Measurements from ENCODE around the gene CCDC187.

The CCDC187 gene

DNA sequence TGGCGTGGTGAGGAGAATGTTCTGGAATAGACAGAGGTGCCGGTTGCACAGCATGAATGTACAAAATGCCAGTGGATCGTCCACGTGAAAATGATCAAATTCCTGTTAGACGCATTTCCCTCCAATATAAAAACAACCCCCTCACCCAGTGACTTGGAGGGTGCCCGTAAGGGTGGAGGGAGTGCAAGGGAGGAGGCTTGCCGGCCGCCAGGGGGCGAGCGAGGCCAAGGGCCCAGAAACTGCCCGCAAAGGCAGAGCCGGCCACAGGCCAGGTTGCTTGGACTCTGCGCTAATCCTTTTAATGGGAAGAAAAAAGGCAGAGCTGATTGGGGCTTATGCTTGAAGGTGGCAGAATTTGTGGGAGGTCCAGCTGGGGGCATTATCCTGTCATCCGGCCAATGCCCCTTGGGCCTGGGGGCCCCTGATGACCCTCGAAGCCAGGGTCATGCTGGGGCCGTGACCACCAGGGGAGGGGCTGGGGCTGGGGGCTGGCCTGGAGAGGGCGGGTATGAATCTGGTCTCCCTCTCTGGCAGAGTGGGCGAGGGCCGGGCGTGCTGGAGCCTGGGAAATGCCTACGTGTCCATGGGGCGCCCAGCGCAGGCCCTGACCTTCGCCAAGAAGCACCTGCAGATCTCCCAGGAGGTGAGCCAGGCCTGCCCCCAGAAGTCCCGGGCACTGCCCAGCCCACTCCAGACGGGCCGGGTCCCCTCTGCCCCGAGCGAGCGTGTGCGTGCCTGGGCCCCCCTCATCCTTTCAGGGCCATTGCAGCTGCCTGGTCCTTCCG, 35.5 kb upstream of the CCDC187 start:
- DNase-seq: no peak

DNA sequence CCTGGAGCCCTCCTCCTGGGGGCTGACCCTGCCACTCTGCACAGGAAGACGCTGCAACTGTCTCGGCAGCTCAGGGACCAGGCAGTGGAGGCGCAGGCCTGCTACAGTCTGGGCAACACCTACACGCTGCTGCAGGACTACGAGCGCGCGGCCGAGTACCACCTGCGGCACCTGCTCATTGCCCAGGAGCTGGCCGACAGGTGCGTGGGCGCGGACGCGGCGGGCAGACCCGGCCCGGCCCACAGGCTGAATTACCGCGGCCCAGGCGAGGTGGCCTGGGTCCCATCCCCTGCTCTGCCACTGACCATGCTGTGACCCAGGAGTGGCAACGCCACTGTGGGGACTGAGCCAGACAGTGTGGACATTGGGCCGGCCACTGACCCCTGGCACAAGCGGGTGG, 34.6 kb upstream of the CCDC187 start:
- no peak for DNase-seq

GRCh38 chr9:136337416-136338395, 33.8 kb upstream of the CCDC187 start:
- DNase-seq: no peak

GRCh38 chr9:136336881-136337280, 33.0 kb upstream of the CCDC187 start:
- no peak for DNase-seq

DNA sequence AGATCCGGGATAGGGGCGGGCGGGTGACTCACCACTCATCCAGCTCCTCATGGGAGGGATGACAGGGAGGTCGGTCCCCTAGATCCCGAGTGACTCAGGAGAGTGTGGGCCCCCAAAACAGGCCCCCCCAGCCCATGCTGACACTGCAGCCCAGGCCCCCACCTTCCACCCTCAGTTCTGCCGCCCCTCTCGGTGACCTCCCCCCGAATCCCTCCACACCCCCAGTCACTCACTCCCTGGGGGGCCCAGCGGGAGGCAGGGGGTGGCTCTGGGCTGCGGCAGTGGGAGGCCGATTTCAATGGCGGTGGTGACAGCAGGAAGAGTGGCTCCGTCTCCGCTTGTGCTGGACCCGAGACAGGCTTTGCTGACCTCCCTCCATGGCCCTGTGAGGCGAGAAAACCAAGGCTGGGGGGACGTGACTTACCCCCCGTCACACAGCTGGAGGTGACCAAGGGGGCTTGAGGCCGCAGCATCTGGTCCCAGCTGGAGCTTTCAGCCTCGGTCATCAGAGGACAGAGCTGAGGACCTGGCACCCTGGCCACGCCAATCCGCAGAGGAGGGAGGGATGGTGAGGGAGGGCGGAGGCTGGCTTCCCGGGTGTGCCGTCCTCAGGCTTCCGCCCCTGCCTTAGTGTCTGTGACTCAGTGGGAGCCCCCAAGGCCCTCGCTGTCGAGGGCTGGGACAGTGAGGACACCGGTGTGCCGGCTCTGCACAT, 32.4 kb upstream of the CCDC187 start:
- DNase-seq: no peak

DNA sequence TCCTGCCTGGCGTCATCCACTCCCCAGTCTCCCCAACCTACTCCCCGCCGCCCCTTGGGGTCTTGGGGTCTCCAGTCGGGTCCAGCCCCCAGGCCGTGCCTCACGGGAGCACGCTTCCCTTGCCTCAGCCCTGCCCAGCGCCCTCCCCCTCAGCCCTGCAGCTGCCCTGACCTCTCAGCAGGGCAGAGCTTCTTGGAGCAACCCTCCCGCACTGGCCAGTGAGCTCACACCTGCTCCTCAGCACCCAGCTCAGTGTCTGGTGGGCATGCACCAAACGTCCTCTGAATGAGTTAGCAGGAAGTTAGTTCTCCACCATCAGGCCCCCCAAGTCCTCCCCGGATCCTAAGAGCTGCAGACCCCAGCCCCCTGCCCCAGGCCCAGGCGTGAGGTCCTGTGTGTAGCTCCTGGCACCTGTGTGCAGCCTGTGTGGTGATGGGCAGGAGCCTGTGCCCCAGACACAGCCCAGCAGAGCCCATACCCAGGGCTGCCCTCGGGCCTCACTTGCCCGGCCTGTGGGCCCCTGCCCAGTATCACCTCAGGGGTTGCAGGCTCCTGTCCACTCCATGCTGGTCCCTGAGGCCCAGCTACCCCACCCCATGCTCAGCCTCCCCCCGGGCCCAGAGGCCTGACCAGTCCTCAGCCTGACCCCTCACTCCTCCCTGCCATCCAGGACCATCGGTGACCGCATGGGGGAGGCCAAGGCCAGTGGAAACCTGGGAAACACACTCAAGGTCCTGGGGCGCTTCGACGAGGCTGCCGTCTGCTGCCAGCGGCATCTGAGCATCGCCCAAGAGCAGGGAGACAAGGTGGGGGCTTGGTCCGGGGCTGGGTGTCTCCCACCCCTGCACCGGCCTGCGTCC, 31.6 kb upstream of the CCDC187 start:
- DNase-seq: no peak

DNA sequence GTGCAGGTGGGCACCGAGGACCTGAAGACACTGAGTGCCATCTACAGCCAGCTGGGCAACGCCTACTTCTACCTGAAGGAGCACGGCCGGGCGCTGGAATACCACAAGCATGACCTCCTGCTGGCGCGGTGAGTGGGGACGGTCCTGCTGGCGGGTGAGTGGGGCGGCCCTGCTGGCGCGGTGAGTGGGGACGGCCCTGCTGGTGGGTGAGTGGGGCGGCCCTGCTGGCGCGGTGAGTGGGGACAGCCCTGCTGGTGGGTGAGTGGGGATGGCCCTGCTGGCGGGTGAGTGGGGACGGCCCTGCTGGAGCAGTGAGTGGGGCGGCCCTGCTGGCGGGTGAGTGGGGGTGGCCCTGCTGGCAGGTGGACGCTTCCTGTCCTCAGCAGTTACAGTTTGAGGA, 30.6 kb upstream of the CCDC187 start:
- DNase-seq: no peak

- no peak for DNase-seq
Observed at GRCh38 chr9:136333486-136333885, 29.6 kb upstream of the CCDC187 start.

DNA sequence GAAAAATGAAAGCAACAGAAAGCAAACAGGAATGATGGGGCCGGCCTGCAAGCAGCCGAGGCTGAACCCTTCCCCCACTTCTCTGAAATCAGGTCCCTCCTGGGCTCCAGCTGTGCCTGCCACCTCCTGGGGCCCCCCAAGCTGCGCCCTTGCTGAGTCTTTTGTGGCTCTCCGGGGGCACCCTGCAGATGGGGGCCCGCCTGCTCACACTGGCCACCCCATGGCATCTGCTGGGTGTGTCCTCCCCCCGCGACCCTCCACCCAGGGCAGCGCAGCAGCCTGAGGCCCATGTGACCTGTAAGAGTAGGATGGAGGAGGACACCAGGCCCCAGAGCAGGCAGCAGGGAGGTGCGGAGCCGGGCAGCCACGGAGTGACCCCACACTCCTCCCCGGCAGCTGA, 29.2 kb upstream of the CCDC187 start:
- no peak for DNase-seq

- DNase-seq: no peak
Observed at GRCh38 chr9:136332482-136332983, 28.6 kb upstream of the CCDC187 start.

- DNase-seq: no peak
Observed at GRCh38 chr9:136331556-136332481, 27.9 kb upstream of the CCDC187 start.

DNA sequence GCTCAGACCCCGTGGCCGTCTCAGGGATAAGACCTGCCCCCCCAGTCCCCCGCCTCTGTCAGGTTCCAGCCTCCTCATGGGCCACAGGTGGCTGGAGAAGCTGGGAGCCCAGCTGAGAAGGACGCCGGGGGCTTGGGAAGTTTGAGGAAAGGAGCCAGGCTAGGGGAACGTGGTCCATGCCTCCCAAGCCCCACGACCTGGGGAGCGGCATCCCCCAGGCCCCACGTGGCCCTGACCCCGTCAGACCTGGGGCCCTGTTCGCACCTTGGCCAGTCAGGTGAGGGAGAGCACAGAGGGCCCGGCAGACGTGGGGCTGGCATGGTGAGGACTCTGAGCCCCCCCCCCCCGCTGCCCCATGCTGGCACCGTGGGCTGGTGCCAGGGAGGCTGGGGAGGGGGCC, 27.1 kb upstream of the CCDC187 start:
- DNase-seq: no peak

DNA sequence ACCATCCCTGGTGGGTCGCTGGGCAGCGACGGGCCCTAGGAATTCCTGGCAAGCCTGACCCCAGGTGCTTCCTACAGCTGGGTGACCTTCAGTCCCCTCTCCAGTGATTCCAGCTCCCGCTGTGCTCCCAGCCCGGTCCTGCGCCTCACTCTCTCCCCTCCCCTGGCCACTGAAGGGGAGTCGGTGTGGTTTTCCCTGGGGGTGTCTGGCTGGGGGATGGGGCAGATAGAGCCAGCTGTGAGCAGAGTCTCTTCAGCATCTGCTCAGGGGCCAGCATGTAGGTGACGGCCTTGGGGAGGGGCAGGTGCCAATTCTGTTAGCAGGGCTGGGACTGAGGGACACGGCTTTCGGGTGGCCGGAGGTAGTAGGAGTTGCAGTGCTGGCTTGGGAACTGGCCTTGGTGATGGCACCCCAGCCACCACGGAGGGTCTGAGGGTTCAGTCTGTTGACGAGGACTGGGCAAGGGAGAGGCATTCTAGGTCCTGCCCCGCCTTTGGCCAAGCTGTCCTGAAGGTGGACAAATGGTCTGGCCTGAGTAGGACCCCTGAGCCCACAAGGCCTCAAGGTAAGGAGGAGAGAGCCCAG, 26.6 kb upstream of the CCDC187 start:
- no peak for DNase-seq

- no peak for DNase-seq
Observed at GRCh38 chr9:136329636-136330405, 25.9 kb upstream of the CCDC187 start.

GRCh38 chr9:136329211-136329627, 25.3 kb upstream of the CCDC187 start:
- no peak for DNase-seq

DNA sequence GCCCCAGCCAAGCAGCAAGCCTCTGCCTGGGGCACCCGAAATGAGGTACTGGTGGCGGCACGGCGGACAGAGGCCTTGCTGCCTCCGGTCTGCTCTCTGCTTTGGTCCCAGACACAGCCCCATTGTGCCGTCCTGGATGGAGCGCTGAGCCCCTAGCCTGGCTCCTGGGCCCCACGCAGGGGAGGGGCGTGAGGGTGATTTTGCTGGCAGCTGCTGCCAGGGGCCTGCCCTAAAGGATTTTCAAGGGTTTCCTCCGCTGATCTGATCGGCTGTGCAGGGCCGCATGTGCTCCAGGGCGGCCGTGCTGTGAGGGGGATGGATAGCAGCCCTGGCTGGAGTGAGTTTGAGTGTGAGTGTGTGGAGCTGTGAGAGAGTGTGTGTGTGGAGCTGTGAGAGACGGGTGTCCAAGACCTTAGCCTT, 24.7 kb upstream of the CCDC187 start:
- DNase-seq: no peak

GRCh38 chr9:136328011-136328621, 24.2 kb upstream of the CCDC187 start:
- no peak for DNase-seq

DNA sequence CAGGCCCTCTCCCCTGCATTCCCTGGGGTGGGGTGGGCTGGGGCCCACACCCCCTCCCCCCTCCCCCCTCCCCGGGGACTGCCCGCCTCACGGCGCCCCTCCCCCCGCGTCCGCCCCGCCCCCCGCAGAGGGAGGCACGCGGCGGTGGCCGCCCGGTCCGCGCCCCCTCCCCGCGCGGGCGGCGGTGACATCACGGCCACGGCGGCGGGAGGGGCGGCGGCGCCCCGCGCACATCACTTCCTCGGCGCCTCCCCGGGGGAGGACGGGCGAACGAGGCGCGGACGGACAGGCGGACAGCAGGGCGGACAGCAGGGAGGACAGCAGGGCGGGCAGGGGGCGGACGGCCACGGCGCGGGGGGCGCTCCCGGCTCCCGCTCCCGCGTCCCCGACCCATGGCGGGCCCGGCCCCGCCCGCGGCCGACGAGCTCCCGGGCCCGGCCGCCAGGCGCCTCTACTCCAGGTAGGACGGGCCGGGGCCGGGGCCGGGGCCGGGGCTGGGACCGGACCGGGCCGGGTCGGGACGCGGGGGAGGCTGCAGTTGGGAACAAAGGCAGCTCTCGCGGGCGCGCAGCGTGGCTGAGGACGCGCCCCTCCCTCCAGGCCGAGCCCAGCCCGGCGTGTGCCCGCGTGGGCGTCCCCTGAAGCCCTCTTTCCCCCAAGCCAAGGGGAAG, 23.5 kb upstream of the CCDC187 start, which contains the start of gene GPSM1:
Gene GPSM1 (plus strand): TSS at position 236 of the 671 bp plus-strand sequence. CDS start 157 bp downstream, at position 393.
- DNase-seq: no peak
